Suppressor macrophage treated with lipopolysaccharide for 1 hour (primary cell): Measurements from ENCODE around the gene COG5.
"Not testable (repeated sequence)": the region's sequence is repeated elsewhere in the genome, so short reads cannot be mapped to it uniquely, and the experiment has no call there.

ENCODE experiments used
- DNase-seq, 3 donors: peaks; one replicate each; pipeline ENCODE4 v3.0.0-alpha.2; 2020 to 2022

COG5 gene

DNA sequence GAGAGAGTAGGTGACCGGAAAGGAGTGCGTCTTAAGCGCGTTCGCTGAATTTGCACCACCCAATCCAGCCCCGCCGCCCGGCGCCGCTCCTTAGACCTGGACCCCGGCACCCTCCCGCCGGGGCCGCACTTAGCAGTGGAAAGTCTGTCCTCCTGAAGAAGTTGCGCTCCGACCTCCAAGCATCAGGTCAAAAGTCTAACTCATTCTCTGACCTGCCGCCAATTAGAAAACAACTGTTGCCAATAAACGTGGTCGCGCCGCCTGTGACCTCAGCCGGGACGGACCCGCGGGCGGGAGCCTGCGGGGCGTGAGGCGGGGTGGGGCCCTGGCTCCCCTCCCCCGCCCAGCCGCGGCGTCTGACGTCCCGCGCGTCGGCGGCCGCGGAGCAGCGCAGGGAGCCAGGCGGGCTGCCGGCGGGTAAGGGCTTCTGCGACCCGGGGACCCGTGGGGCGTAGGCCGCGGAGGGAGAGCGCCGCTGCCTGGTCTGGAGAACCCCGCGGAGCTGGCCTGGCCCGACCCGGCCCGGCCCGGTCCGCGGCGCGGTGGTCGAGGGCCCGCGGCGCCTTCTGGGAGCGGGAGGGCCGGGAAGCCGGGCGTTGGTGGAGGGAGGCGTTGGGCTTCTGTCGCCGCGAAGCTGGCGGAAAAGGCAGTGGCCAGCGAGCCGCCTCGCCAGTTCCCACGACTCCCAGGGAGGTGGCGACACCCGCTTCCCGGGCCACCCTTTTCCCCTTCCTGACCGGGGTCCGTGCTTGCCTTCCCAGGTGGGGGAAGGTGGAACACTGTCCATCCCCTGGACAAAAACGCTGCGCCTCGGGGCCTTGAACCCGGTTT, 16.4 kb upstream of the COG5 start, which contains the start of gene BCAP29:
TSS of gene BCAP29 (plus strand) at position 362 of the 831 bp plus-strand sequence. CDS start 527 bp downstream, outside the sequence.
- peak; percentile 80 to 95 (median 90) for DNase-seq

DNA sequence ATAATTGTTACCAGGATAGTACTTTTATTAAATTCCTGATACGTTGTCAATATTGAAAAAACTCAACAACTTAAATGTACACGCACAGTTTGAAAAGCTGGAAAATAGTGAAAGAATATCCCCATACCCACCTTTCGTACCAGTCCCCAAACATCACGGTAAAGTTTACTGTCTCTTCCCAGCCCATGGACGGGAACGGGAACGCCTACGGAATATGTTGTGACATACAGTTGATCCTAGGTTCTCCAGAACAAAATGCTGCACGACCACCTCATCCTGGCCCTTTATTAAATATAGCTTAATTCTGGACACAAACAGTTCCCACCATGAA, 15.8 kb upstream of the COG5 start:
- DNase-seq: peak in 1 of 3 donors; percentile 30

DNA sequence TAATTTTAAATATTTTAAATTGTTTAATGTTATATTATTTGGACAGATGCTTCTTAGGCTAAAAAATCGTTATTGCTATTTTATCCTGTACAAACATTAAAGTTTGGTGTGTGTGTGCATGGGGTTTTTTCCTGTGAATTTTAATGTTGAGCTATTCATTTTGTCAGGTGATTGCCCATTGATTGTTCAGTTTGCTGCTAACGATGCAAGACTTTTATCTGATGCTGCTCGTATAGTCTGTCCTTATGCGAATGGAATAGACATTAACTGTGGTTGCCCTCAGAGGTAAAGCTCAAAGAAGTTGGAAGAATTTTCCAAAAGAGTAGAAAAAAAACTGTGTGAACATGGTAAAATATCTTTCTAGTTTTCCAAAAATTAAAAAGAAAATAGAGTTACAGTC, 9.8 kb upstream of the COG5 start:
- no peak for DNase-seq

DNA sequence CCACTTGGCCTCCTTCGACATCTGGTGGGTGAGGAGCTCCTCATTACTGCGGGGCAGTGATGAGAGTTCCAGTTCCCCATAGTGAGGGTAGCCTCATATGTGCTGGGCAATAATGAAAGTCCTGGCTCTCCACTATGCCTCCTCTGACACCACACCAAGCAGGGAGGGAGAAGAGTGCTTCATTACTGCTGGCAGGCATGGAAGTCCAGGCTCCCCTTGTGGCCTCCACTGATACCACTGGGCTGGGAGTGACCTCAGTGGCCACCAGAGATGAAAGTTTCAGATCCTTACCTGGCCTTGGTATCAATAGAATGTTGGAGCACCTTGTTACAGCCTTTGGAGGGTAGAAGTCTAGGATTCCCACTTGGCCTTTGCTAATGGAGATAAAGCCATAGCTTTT, 6.6 kb upstream of the COG5 start:
- no peak for DNase-seq

DNA sequence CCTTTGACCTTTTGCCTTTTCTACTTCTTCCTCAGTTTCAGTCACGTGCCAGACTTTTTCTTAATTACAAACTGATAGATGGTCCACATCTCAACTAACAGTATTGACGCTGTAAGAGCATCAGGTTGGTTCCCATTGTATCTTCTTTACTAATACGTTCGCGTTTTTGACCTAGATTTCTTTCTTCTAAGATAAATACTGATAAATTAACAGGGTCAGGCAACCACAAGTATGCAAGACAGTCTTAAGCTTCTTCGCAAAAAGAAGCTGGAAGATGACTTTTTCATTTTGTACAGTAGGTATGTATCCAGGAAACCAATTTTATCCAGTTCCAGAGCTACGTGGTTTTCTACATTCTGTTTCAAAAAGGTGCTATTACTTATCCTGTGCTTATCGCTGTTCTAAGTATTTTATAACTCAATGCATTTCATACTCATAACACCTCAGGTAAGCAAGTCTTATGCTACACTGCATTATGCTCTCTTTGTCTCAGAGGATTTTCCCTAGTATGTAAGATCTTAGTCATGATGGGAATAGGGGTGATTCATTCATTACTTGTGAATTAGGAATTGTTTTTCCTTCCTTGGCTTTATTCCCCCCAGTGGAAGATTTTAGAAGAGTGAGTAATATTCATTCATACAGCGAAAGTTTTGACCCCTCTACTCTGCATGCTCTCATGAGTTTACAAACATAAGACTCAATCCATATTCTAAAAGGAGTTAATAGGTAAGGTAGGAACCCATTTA, 1.0 kb upstream of the COG5 start:
- peak; percentile 11 to 35 (median 22) for DNase-seq

DNA sequence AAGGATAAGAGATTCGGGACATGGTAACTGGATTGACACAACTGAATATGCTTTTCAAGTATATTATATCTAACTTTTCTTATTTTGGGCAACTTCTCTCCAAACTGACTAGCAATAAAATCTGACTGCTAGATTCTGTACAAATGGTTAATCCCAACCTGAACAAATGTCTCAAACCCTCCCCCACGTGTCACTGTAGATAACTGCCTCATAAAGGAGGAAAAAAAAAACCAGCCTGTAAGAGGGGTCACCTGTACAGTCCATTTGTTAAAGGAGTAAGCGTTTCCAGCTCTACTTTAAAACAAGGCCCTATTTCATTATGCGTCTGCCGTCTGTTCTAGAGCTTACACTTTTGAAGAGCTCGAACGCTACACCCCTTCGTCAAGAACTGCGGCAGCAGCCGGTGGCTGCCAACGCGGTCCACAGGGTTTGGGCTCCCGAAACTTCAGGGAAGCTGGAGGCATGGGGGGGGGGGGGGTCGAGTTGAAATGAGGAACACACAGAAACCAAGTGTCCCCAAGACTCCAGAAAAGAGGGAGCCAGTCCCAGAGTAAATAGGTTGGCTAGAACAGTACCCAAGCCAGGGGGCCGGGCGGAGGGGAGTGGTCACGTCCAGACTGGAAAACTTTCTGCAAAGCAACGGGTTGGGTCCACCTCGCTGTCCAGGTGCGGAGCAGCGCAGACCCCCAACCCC, 492 bp downstream of the COG5 start:
- DNase-seq: peak; percentile 27 to 57 (median 29)

DNA sequence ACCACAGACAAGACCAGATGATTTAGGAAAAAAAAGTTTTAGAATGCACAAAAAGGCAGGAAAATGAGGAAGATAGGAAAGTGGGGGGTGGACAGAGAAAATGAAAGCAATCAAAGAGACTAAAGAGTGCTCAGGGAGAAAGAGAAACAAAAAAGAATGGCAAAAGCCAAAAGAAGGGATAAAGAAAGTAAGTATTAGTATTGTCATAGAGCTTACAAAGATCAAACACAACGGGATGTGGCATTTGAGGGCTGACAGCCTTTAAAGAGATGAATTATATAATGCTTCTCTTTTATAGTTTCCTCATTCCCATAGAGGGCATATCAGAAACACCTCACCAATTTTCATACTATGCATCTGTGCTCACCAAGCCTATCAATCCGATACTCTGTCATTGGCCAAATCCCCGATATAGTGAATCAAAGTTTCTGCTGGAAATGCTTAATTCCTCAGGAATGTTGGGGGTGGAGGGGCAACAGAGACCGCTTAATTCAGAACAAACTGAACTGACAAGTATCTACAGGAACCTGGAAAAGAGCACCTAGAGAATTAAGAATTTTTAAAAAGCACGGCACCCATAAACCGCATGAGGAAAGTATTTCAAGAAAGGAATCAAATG, 2.7 kb downstream of the COG5 start:
- DNase-seq: peak; percentile 29 to 52 (median 30)

DNA sequence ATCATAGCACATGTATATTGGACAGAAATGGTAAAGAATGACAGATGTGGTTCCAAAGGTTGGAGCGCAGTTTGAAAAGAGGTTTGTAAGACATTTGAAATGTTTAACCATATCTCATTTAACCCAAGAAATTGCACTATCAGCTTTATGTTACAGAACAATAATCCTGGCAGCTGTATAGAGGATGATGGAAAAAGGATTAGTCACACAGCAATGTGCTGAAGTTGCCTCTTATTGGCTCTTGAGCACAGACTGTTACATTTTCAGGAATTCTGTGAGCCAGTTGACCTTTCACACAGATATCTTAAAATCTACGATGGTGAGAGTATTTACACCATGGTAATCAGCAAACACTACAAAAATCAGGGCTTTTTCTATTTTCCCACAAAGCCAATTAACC, 3.9 kb downstream of the COG5 start:
- peak in 1 of 3 donors; percentile 10 for DNase-seq

DNA sequence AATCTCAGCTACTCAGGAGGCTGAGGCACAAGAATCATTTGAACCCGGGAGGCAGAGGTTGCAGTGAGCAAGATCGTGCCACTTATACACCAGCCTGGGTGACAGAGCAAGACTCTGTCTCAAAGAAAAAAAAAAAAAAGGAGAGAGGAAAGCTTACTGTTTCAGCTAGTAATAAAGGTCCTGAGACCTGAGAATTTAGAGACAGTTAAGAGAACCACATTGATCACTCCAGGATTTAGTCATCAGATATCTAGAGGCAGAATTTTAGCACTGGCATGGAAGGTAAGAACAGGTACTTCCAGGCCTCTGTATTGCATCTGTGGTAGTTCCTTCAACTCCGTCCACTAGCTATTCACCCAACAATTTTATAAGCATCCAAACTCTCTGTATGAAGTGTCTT, 7.8 kb downstream of the COG5 start:
- DNase-seq: no peak

DNA sequence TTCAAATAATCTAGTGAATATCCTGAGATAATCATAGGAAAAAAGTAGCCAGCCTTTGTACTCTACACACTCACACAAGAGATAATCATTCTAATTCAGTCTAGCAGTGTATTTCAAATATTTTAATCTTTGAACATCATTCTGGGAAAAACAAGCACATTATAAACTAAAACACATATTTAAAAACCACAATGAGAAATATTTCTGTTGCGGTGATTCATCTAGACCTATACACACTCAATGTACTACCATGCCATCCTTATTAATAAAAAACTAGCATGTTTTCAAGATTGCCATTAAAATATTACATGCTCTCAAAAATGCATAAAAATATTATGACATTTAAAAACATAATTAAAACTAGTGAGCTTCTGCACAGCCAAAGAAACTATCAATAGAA, 11.8 kb downstream of the COG5 start:
- no peak for DNase-seq

DNA sequence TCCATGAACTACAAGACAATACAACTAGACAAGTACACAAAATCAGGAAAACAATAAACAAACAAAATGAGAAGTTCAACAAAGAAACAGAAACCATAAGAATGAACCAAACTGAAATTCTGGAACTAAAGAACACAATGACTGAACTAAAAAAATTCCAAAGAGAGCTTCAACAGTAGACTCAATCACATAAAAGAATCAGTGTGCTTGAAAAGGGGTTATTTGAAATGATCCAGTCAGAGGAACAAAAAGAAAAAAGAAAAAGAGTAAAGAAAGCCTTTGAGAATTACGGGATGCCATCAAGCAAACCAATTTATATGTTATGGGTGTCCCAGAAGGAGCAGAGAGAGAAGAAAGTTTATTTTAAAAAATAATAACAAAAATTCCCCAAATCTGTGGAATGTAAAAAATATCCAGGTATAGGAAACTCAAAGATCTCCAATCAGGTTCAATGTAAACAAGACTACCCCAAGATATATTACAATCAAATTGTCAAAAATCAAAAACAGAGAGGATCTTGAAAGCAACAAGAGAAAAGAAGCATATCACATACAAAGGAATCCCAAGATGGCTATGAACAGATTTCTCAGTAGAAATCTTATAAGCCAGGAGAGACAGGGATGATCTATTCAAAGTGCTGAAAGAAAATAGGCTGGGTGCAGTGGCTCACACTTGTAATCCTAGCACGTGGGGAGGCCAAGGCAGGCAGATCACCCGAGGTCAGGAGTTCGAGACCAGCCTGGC, 18.7 kb downstream of the COG5 start:
- no peak for DNase-seq

DNA sequence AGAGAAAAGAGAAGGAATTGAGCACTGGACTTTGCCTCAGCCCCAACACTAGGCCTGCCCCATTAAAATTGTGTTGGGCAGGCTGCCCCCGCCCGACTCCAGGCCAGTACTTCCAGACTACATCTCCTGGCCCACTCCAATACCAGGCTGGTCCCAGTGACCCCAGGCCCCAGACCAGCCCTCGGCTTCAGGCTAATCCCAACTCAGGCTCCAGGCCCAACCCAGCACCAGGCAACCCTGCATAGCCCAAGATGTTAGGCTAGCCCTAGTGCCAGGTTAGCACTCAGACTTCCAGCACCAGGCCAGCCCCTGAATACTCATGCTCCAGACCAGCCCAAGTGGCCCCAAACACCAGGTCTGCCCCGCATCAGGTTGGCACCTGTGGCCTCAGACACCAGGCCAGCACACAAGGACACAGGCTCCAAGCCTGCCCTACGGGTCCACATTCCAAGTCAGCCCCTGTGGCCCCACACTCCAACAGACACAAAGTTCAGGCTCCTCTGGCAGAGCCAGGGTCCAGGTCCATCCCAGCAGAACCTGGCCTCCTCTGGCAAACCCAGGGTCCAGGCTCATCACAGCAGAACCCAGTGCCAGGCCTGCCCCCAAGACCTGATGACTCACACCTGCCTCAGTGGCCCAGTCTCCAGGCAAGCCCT, 20.3 kb downstream of the COG5 start:
- DNase-seq: no peak

DNA sequence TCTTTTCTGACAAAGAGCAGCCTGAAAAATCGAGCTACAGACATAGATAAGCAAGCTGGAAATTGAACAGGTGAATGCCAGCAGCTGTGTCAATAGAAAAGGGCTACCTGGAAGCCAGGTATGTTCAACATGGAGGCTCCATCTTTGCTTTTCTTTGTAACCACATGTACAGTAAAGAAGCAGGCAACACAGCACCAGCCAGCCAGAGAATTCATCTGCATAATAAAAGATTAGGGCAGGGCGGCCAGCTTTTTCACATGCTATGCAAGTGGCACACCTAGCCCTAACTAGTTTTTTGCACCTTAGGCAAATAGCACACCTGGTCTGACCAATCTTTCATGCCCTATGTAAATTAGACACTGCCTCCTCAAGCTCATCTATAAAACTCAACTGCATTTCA, 25.7 kb downstream of the COG5 start:
- DNase-seq: no peak

DNA sequence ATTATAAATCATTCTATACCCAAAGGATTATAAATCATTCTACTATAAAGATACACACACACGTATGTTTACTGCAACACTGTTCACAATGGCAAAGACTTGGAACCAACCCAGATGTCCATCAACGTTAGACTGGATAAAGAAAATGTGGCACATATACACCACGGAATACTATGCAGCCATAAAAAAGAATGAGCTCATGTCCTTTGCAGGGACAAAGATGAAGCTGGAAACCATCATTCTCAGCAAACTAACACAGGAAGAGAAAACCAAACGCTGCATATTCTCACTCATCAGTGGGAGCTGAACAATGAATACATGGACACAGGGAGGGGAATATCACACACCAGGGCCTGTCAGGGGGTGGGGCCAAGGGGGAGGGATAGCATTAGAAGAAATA, 26.5 kb downstream of the COG5 start:
- DNase-seq: not testable (repeated sequence)

DNA sequence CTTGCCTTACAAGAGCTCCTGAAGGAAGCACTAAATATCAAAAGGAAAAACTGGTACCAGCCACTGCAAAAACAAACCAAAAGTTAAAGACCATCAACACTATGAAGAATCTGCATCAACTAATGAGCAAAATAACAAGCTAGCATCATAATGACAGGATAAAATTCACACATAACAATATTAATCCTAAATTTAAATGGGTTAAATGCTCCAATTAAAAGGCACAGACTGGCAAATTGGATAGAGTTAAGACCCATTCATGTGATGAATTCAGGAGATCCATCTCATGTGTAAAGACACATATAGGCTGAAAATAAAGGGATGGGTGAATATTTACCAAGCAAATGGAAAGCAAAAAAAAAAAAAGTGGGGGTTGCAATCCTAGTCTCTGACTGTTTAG, 29.6 kb downstream of the COG5 start:
- no peak for DNase-seq

DNA sequence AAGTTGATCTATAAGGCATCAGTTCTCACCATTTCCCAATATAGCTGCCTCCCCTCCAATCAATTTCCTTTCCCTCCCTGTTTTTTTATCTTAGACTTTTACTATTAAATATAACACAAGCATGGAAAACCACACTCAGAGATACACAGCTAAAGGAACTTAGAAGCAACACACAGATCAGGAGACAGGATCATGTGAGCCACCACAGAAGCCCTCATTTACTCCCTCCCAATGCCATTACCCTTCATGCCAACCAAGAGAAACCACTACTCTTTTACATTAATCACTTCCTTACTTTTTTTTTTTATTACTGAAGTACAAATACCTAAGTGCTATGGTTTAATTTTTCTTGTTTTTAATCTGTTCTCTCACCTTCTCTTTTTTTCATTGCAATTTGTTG, 33.0 kb downstream of the COG5 start:
- peak in 1 of 3 donors; percentile 7 for DNase-seq

DNA sequence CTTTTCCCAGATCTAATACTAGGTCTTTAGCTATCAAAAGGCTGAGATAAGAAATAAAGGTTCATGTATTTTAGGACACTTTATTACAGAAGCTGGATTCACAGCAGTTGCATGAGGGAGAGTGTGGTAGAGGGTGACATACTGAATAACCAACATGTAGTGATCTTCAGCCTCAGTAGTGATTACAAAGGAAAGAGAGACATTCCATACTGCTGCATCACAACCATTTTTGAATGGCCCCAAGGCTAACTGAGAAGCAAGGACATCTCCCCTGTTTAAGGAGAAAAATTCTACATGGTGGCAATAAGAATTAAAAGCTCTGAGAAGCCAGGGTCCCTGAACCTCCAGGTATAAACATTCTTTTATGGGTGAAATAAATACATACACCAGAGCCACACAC, 35.3 kb downstream of the COG5 start:
- no peak for DNase-seq

DNA sequence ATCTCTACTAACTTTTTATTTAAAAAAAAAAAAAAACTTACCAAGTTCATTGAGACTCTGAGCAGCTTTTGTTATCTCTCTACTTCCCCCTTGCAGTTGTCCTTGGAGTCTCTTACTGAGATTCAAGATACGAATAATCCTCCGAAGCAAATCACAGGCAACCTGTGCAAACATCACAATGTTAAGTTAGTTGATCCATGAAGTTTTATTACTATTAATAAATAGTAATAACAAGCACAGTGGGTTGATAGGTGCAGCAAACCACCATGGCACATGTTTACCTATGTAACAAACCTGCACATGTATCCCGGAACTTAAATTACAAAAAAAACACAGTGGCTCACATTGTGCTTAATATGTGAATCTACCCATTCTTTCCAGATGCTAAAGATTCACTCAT, 36.5 kb downstream of the COG5 start:
- no peak for DNase-seq

DNA sequence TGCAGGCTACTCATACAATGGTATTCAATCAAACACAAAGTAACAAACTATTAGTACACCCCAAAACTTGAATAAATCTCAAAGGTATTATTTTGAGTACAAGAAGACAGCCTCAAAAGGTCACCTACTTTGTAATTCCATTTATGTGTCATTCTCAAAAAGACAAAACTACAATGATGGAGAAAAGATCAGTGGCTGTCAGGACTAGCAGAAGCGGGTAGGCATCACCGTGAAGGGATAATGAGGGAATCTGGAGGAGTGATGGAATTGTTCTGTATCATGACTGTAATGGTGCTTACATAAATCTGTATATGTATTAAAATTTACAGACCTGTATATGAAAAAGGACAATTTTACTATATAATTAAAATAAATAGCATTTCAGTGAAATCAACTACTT, 37.0 kb downstream of the COG5 start:
- DNase-seq: no peak

DNA sequence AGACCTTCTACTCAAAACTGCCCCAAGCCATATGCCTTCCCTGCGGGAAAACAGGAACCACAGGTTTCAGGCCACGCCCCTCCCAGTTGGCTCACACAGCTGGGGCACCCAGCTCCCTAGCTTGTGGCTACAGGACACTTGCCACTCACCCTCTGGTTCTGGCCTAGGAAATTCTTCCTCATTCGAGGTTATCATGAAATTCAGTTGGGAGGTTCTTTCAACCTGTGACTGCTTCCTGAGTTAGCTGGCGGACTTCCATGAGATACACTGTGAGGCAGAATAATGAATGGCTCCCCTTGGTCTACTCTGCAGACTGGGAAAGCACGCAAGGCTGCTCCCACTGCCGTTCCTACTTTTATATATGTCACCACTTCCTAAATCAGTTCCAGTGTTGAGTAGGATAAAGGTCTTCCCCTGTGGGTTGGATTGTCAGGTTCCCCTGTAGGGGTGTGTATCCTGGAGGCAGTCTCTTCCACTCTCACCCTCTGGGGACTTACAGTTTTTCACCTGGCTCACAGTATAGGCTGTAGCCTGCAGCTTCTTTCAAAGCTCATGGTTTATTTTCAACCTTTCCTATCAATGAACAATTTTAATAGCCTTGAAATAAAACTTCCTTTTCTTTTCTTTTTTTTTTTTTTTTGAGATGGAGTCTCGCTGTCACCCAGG, 56.9 kb downstream of the COG5 start:
- DNase-seq: peak; percentile 65 to 79 (median 69)

DNA sequence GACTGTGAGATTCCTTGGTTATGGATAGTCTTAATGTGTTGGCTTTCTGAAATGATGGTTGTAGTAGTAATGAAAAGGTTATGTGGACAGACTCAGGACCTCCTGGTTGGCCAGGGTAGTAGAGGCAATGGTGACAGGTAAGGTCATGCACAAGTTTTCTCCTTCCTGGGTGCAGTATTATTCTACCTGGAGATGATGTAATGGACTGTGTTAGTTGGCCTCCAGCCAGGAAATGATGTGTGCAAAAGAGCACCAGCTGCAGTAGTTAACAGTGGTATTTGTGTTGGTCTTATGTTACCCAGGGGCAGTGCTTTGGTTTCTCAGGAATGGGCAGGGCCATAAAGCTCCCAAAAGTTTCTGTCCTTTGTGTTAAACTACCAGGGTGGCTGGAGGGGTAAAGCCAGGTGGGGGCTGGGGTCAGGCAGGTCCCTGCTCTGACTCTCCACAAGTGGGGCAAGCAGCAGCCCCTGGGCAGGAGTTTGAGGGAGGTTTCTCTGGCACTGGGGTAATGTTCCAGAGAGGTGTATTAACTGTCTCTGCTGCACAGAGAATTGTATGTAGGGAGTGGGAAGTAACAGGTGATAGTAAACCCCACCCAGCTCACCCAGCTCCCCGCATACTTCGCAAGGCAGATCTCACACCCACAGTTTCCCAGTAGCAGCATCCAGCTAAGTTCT, 57.6 kb downstream of the COG5 start:
- no peak for DNase-seq
